ENCODE data around the gene B4GAT1. TPM values are rescaled to one million over a fixed set of nuclear protein-coding genes. Genes with fewer than 3 reads are reported as not detected.
"Not testable (repeated sequence)": the region's sequence is repeated elsewhere in the genome, so short reads cannot be mapped to it uniquely, and the experiment has no call there.

Gene B4GAT1
- total RNA-seq, 1 donor from 2014 or later, result 16.0 TPM

- no peak for DNase-seq
Observed at GRCh38 chr11:66363187-66363601, 15.8 kb upstream of the B4GAT1 start.

DNA sequence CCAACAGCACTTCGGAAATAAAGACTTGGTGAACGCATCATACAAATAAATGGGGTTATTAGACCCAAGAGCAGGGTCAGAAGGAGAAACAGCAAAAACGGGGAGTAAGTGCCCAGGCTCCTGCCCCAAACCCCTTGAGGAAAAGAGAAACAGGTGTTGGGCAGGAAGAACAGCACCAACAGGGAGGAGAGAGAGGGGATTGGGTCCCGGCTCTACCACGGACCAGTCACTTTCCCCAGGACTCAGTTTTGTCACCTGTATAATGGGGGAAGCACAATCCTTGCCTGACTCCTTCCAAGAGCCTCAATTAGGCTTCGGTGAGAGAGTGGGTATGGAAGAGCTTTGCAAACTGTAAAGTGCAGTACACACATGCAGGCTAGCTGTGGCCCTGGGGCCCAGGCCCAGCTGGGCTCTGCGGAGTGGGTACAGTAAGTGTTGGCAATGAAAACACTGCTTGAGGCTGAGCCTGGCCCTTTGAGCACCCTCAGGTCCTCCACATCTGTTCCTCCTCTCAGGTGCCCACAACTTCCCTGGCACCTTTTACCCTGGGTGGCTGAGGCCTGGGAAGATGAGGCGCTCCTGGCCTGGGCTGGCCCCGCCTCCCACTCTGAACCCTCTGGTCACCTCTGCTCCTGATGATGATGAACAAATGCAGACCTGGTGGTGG is 15.2 kb upstream of the B4GAT1 start:
- DNase-seq, result no peak

- no peak for DNase-seq
Observed at GRCh38 chr11:66361502-66361941, 14.1 kb upstream of the B4GAT1 start.

GRCh38 chr11:66360406-66361073 is 13.1 kb upstream of the B4GAT1 start:
- no peak for DNase-seq

DNA sequence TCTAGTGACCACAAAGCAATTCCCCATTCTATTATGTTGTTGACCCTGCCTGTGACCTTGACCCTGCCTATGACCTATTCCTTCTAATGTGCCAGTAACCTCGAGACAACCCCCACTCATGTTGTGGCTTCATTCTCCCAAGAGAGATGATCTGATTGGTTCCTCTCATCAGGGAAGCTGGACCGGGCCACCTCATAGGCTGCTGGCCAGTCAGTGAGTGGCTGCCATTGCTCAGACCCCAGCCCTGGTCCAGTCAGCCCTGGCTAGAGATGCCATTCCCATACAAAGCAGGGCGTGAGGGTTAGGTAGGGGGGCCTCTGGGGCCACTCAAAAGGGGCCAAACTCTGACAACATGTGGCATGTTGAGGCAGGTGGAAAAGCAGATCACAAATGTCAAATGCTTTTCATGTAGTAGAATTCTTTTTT is 12.2 kb upstream of the B4GAT1 start:
- DNase-seq, result no peak

GRCh38 chr11:66350560-66351235 is 3.3 kb upstream of the B4GAT1 start:
- not testable (repeated sequence) for DNase-seq

DNA sequence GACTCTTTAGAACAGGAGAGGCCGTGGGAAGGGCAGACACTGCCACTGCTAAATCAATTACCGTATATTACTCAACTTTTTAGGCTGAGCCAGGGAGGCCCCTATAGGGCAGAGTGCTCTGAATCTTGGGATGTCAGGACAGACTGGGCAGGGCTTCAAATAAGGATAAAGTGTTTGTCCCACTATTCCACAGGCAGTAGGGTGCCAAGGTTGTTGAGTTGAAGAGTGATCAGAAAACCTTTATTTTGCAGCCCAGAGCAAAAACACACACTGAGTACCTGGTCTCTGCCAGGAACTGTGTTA is 1.6 kb upstream of the B4GAT1 start:
- no peak for DNase-seq

DNA sequence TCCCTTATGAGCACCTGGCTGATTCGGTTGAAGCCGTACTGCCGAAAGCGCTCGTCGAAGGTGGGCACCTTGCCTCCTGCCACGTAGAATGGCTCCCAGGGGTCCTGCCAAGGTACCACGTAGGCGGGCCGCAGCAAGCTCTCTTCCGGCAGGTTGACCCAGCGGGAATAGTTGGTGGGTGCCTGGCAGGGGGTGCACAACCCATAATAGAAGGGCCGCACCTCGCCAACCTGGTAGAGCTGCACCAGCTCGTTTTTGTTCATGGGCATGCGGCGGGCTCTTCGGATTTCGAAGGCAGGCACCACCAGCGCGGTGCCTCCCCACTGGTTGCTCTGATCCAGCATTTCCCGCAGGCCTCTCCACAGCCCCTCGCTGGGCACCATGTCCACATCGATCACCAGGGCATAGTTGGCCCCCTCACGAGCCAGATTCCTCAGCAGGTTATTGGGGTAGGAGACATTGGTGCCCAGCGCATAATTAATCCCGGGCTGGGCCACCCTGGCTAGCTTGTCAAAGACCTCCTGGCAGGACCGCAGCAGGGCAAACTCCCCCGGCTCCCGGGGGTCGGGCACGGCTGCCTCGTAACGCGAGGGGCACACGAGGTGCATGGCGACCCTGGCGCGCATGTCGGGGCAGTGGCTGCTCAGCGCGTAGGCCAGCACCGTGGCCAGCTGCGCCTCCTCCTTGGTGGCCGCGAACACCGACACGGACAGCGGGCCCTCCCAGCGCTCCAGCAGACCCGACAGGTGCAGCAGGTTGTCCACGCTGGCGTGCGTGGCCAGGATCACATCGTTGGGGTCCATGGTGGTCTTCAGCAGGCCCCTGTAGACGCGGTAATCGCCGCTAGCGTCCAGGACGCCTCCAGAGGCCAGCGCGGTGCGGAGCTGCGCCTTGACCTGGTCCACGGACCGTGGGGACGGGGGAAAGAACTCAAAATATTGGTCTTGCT is 679 bp downstream of the B4GAT1 start:
- no peak for DNase-seq

DNA sequence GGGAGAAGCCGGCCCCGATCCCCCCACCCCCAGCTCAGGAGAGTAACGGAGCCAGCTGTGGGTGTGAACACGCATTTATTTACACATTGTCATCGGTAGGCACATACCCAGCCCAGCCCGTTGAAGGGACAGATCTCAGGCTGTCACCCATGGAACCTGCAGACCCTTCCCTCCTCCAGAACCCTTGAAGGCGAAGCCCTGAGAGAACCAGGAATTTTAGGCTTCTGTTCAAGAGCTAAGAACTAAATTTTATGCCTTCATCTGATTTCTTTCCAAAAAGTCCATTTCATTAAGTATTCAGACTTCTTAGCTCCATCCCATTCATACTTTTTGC is 2.1 kb downstream of the B4GAT1 start:
- DNase-seq, result peak; percentile 74

- peak; percentile 94 for DNase-seq
Observed at GRCh38 chr11:66344550-66345315, 2.7 kb downstream of the B4GAT1 start, which contains the start of gene BRMS1. TSS of gene BRMS1 (minus strand) at chr11:66345104. CDS start at chr11:66342234, 2,870 bp downstream.

DNA sequence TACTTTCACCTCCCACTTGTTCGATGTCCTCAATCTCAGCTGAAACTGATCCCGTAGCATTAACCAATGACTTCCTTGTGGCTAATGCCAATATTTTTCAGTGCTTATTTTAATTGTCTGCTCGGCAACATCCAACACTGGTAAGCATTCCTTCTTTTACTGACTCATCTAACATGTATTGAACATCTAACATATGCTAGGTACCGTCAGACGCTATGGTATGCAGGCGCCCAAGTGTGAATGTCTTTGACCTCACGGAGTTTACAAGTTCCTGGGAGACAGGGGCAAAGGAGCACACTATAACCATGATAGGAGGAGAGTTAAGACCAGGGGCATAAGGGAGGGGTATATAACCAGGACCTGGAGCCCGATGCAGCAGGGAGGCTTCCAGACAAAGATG is 4.3 kb downstream of the B4GAT1 start:
- DNase-seq, result no peak

- DNase-seq, result no peak
Observed at GRCh38 chr11:66341502-66342126, 5.8 kb downstream of the B4GAT1 start.

- no peak for DNase-seq
Observed at GRCh38 chr11:66340596-66341501, 6.6 kb downstream of the B4GAT1 start.

GRCh38 chr11:66339686-66340483 is 7.5 kb downstream of the B4GAT1 start:
- DNase-seq, result no peak

GRCh38 chr11:66339162-66339675 is 8.2 kb downstream of the B4GAT1 start:
- DNase-seq, result no peak

DNA sequence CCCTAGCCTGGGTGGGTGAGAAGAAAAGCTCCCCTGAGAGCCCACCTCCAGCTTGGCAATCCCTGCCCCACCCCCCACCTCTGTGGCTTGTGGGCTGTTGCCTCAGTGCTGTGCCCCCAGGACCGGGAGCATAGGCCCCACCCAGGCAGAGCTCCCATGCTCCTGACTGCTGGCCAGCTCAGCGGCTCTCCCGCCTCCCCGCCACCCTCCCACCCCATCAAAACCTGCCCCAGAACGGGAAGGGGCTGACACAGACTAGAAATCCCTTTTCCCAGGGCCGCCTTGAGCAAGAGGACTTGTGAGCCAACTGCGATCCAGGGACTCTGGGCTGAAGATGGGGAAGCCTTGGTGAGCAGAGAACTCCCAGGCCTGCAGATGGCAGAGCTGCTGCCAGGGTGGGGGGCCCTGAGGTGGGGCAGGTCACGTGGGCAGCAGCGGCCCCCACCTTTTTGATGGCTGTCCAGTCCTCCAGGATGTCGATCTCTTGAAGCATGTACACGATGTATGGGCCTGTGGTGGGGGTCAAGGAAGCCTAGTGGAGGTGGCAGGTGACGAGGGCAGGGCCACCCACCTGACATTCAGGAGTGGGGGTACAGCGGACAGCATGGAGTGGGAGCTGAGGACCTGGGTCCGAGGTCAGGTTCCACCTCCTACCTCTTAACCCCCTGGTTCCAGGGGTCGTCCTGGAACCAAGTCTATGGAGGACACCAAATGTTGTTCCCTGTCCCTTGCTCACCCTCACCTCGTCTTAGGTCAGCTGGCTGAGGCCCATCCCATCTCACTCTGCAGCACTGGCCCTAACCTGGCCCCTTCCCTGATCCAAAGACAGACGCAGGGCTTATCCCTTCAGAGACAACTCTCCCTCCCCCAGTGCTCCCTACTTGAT is 8.9 kb downstream of the B4GAT1 start:
- no peak for DNase-seq

GRCh38 chr11:66337103-66337899 is 10.1 kb downstream of the B4GAT1 start:
- no peak for DNase-seq

All from skin of body (tissue), 2 donors.